Measurements from ENCODE around the gene ZFYVE26.
A peak's percentile ranks its signal among the peaks of the same experiment; 100 is the strongest.

ZFYVE26 gene

DNA sequence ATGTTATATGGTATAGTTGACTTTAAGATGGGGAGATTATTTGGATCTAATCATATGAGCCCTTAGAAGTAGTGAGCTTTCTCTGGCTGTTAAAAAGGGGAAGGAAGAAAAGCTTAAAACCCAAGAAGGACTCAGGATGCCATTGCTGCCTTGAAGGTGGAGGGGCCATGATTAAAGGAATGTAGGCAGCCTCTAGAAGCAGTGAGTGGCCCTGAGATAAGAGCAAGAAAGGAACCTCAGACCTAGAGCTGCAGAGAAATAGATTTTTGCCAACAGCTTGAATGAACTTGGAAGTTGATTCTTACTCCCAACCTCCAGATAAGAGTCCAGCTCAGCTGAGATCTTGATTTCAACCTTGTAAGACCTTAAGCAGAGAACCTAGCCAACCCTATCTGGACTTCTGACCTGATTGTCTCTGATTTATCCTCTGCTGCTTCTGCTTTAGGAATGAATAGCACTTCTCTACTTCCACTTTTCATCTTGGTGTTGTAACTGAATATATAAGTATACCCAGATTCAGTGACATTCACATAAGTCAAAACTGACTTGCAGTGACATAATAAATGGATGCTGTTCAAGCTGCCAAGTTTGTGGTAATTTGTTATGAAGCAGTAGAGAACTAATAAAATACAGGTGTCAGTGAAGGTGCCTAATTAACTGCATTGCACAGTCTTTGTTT lies 36.7 kb upstream of the ZFYVE26 start:
- no peak for TF ChIP-seq CTCF (IDR thresholded peaks at IDR 0.05; ENCODE audit: low read depth, low read length, missing control alignments)
- no peak for DNase-seq (ENCODE audit: low read depth)
- H3K4me3 ChIP-seq (ENCODE audit: low read depth, low read length): no peak overlapping the region

- TF ChIP-seq CTCF (IDR thresholded peaks at IDR 0.05; ENCODE audit: low read depth, low read length, missing control alignments): no peak
- no peak for DNase-seq (ENCODE audit: low read depth)
- H3K4me3 ChIP-seq (ENCODE audit: low read depth, low read length): no peak overlapping the region
These were observed 35.5 kb upstream of the ZFYVE26 start for GRCh38 chr14:67851785-67852410.

GRCh38 chr14:67850066-67850830 lies 33.9 kb upstream of the ZFYVE26 start:
- TF ChIP-seq CTCF (IDR thresholded peaks at IDR 0.05; ENCODE audit: low read depth, low read length, missing control alignments): no peak
- no peak overlapping the region for H3K4me3 ChIP-seq (ENCODE audit: low read depth, low read length)
- DNase-seq (ENCODE audit: low read depth): no peak

GRCh38 chr14:67846029-67846610 lies 29.7 kb upstream of the ZFYVE26 start:
- no peak for DNase-seq (ENCODE audit: low read depth)
- TF ChIP-seq CTCF (IDR thresholded peaks at IDR 0.05; ENCODE audit: low read depth, low read length, missing control alignments): no peak
- no peak overlapping the region for H3K4me3 ChIP-seq (ENCODE audit: low read depth, low read length)

- DNase-seq (ENCODE audit: low read depth): peak; percentile 47
- no peak overlapping the region for H3K4me3 ChIP-seq (ENCODE audit: low read depth, low read length)
- TF ChIP-seq CTCF (IDR thresholded peaks at IDR 0.05; ENCODE audit: low read depth, low read length, missing control alignments): peak; percentile 59
These were observed 20.7 kb upstream of the ZFYVE26 start for GRCh38 chr14:67837011-67837624.

- no peak for DNase-seq (ENCODE audit: low read depth)
- TF ChIP-seq CTCF (IDR thresholded peaks at IDR 0.05; ENCODE audit: low read depth, low read length, missing control alignments): no peak
- H3K4me3 ChIP-seq (ENCODE audit: low read depth, low read length): no peak overlapping the region
These were observed 19.2 kb upstream of the ZFYVE26 start for GRCh38 chr14:67835596-67835995.

Data from GM12864 (cell line).